Heart left ventricle (tissue), 13 donors: Measurements from ENCODE around the gene CEP170B.

Source experiments
- CTCF ChIP-seq, 12 donors: fragments of 200-600 bp; sonication (generic) in 4 of 12; IDR thresholded peaks; one replicate each; pipeline versions ENCODE4 v1.5.0 to v1.8.0; 2018 to 2022; ENCODE audit warnings: antibody characterized with exemption in 12 of 12, mild to moderate bottlenecking in 5 of 12
- POLR2A ChIP-seq, 2 donors: fragments of 450-650 bp; IDR thresholded peaks; one replicate each; pipeline ENCODE4 v1.6.1; 2017; ENCODE audit warnings: antibody characterized with exemption in 2 of 2, mild to moderate bottlenecking in 2 of 2, moderate library complexity in 2 of 2
- donor health status: ischemic (EF 13 %, LVEDD 7.1; RV severe dilation, severe dysfunction).
- donor health status: DM: no; HTN: yes; CAD: no.
- donor health status: DM: no; HTN: no; CAD: no.
- donor health status: ischemic (EF 25% LVEDD 6.9; RV normal size, moderate dysfunction).
- donor health status: ischemic (EF 25% LVEDD 5.7; RV mildly dilated, moderate dysfunction).
- donor health status: ischemic (EF 35%, LVEDD 5.7; RV mildly dilated, moderate dysfunction).
- donor health status: nonischemic (EF 11% LVEDD 7.7; RV severe dilation, severe dysfunction).
- donor health status: DM: yes; HTN: yes; CAD: no.
- donor health status: PGD.
- donor health status: ischemic (EF 29% LVEDD 5.4; RV normal size, mild dysfunction).
- donor health status: nonischemic (EF 23%, LVEDD 6.1; RV moderate dilation, normal function).

GRCh38 chr14:104927432-104927816 is 62.4 kb downstream of the CEP170B start:
- TF ChIP-seq CTCF (IDR thresholded peaks at IDR 0.05), result no peak
- no peak for TF ChIP-seq POLR2A (IDR thresholded peaks at IDR 0.05)
